CD14-positive monocyte (primary cell): ENCODE measurements around the gene LEKR1. TPM values are rescaled to one million over a fixed set of nuclear protein-coding genes. Genes with fewer than 3 reads are reported as not detected.
A peak's percentile ranks its signal among the peaks of the same experiment; 100 is the strongest.
"Not testable (repeated sequence)": the region's sequence is repeated elsewhere in the genome, so short reads cannot be mapped to it uniquely, and the experiment has no call there.

Experiments
- DNase-seq, 3 donors: peaks; one replicate each; pipeline ENCODE4 v3.0.0-alpha.2; 2011 to 2022
- H2AFZ ChIP-seq: 2 replicates; pipeline ENCODE4 v1.6.0; 2012; ENCODE audit warnings: mild to moderate bottlenecking, low read depth, low read length, inconsistent platforms; ENCODE audit not compliant: insufficient read depth, poor library complexity, severe bottlenecking
- H3K27ac ChIP-seq, 2 donors: 1 replicate in 1 of 2; 2 replicates in 1 of 2; pipeline ENCODE4 v1.5.1; 2012 to 2013; ENCODE audit warnings: low read length in 2 of 2, control low read depth in 1 of 2, inconsistent platforms in 1 of 2, low read depth in 1 of 2, mild to moderate bottlenecking in 1 of 2
- H3K27me3 ChIP-seq, 2 donors: one replicate each; pipeline versions ENCODE4 v1.6.0 to v1.6.1; 2011 to 2013; ENCODE audit warnings: low read length in 2 of 2; ENCODE audit not compliant: control insufficient read depth in 2 of 2, insufficient read depth in 2 of 2
- H3K36me3 ChIP-seq, 2 donors: replicated peaks in 1 of 2; 1 replicate in 1 of 2; 2 replicates in 1 of 2; pipeline versions ENCODE4 v1.5.1 to v1.6.1; 2012 to 2013; ENCODE audit warnings: low read length in 2 of 2, control low read depth in 1 of 2, inconsistent platforms in 1 of 2, mild to moderate bottlenecking in 1 of 2; ENCODE audit not compliant: insufficient read depth in 2 of 2, control insufficient read depth in 1 of 2
- H3K4me1 ChIP-seq, 2 donors: 1 replicate in 1 of 2; 2 replicates in 1 of 2; pipeline versions ENCODE4 v1.5.1 to v1.6.1; 2012 to 2013; ENCODE audit warnings: low read length in 2 of 2, control low read depth in 1 of 2, inconsistent platforms in 1 of 2, mild to moderate bottlenecking in 1 of 2, moderate library complexity in 1 of 2; ENCODE audit not compliant: insufficient read depth in 2 of 2, control insufficient read depth in 1 of 2
- H3K4me2 ChIP-seq: replicated peaks from 2 replicates; pipeline ENCODE3; 2012; ENCODE audit warnings: low read length, moderate library complexity, mild to moderate bottlenecking; ENCODE audit not compliant: poor library complexity, severe bottlenecking; ENCODE audit errors: extremely low read depth
- H3K4me3 ChIP-seq, 3 experiments: fragments of 200-600 bp in 1 of 3; sonication (generic) in 1 of 3; replicated peaks in 1 of 3; 1 replicate in 2 of 3; 2 replicates in 1 of 3; pipeline ENCODE4 v1.5.1; 2011 to 2013; ENCODE audit warnings: low read length in 3 of 3, mild to moderate bottlenecking in 3 of 3, control low read depth in 2 of 3, low read depth in 2 of 3, inconsistent platforms in 1 of 3, moderate library complexity in 1 of 3
- H3K79me2 ChIP-seq: 2 replicates; pipeline ENCODE4 v1.6.0; 2012; ENCODE audit warnings: mild to moderate bottlenecking, control low read depth, inconsistent platforms, low read length, moderate library complexity; ENCODE audit not compliant: insufficient read depth
- H3K9ac ChIP-seq: 2 replicates; pipeline ENCODE4 v1.6.0; 2017; ENCODE audit warnings: low read length, mild to moderate bottlenecking; ENCODE audit not compliant: insufficient read depth, poor library complexity, severe bottlenecking
- H3K9me3 ChIP-seq, 2 donors: replicated peaks in 1 of 2; 1 replicate in 1 of 2; 2 replicates in 1 of 2; pipeline versions ENCODE4 v1.5.1 to v1.6.1; 2012 to 2013; ENCODE audit warnings: low read length in 2 of 2, control low read depth in 1 of 2; ENCODE audit not compliant: control insufficient read depth in 1 of 2, insufficient read depth in 1 of 2
- H4K20me1 ChIP-seq: 2 replicates; pipeline ENCODE4 v1.6.0; 2012; ENCODE audit warnings: mild to moderate bottlenecking, low read length, control low read depth, moderate library complexity; ENCODE audit not compliant: insufficient read depth
- H3K27ac Mint-ChIP-seq, 7 donors: one replicate each; pipeline ENCODE4 v1.8.0; 2020; ENCODE audit warnings: mild to moderate bottlenecking in 7 of 7, mixed read lengths in 7 of 7, moderate library complexity in 6 of 7, inconsistent platforms in 2 of 7
- H3K27me3 Mint-ChIP-seq, 3 donors: one replicate each; pipeline ENCODE4 v1.8.0; 2021 to 2022; ENCODE audit warnings: low read depth in 3 of 3, mild to moderate bottlenecking in 3 of 3, mixed read lengths in 3 of 3, moderate library complexity in 3 of 3, inconsistent platforms in 1 of 3
- H3K36me3 Mint-ChIP-seq, 2 donors: one replicate each; pipeline ENCODE4 v1.8.0; 2020; ENCODE audit warnings: mixed read lengths in 2 of 2, inconsistent platforms in 1 of 2, mild to moderate bottlenecking in 1 of 2
- H3K4me1 Mint-ChIP-seq: one replicate; pipeline ENCODE4 v1.8.0; 2020; ENCODE audit warnings: mild to moderate bottlenecking, mixed read lengths
- H3K4me3 Mint-ChIP-seq, 2 donors: one replicate each; pipeline ENCODE4 v1.8.0; 2020; ENCODE audit warnings: mild to moderate bottlenecking in 2 of 2, mixed read lengths in 2 of 2, moderate library complexity in 1 of 2
- H3K9me3 Mint-ChIP-seq, 7 donors: one replicate each; pipeline ENCODE4 v1.8.0; 2020 to 2022; ENCODE audit warnings: mixed read lengths in 7 of 7, mild to moderate bottlenecking in 6 of 7, moderate library complexity in 6 of 7, inconsistent platforms in 2 of 7
- CTCF ChIP-seq: fragments of 200-600 bp; IDR thresholded peaks from one replicate; pipeline ENCODE4 v1.8.0; 2022; ENCODE audit warnings: antibody characterized with exemption, mild to moderate bottlenecking
- WGBS: methylation state at CpG from one replicate; pipeline ENCODE4 v1.1.5; 2013; ENCODE audit warnings: missing lambda C conversion rate; ENCODE audit not compliant: insufficient coverage; 5-methylcytosine and 5-hydroxymethylcytosine counted together
- intact Hi-C, 2 donors: fragments of 100-400 bp; cut with micrococcal nuclease; formaldehyde crosslinking; loops; one replicate each; pipeline versions ENCODE4 v1.15.0 to v1.15.1; 2023
- polyA plus RNA-seq, 3 donors: library from polyadenylated mRNA; depleted of rRNA in 1 of 3; unstranded in 2 of 3; stranded (reverse) in 1 of 3; fragments of 300-500 nt in 2 of 3; fragments of >200 nt in 1 of 3; fragmentation: Illumina TruSeq in 2 of 3; gene quantifications; 1 replicate in 2 of 3; 2 replicates in 1 of 3; pipeline ENCODE4 v1.2.3, GENCODE V29; 2012 to 2021

Gene LEKR1
- polyA plus RNA-seq, 3 donors, result 0.51 to 0.80 TPM; not detected in 1

GRCh38 chr3:156795890-156796481, 30.2 kb upstream of the LEKR1 start:
- peaks cover 10 to 18% of the 10 kb centered on the region in 2 donors for H3K4me1 ChIP-seq
- Mint-ChIP-seq H3K27me3 (peaks cover 0 to 2% (median 0%) of the 10 kb centered on the region in 3 donors), H3K4me1 (peaks cover 26% of the 10 kb centered on the region), H3K27ac (peak overlapping the region in 4 of 7 donors; percentile 12 to 53 (median 24)), H3K4me3 (peak overlapping the region in 1 of 2 donors; percentile 49), H3K36me3 (peaks cover 0 to 4% of the 10 kb centered on the region in 2 donors), H3K9me3 (peaks cover 4 to 12% (median 10%) of the 10 kb centered on the region in 7 donors)
- H3K36me3 ChIP-seq, result no peaks in the 10 kb centered on the region
- peak overlapping the region in 1 of 2 donors; percentile 30 for H3K27ac ChIP-seq
- no peaks in the 10 kb centered on the region for H4K20me1 ChIP-seq
- H2AFZ ChIP-seq, result no peak overlapping the region
- peak in 2 of 3 donors; percentile 68 to 74 for DNase-seq
- H3K79me2 ChIP-seq, result no peaks in the 10 kb centered on the region
- TF ChIP-seq CTCF, result no peak
- H3K9ac ChIP-seq, result no peak overlapping the region
- no peak overlapping the region for H3K4me3 ChIP-seq
- no peaks in the 10 kb centered on the region for H3K27me3 ChIP-seq
- peaks cover 0 to 5% of the 10 kb centered on the region in 2 donors for H3K9me3 ChIP-seq
- intact Hi-C loops, result no loop called here
- no peak overlapping the region for H3K4me2 ChIP-seq

DNA sequence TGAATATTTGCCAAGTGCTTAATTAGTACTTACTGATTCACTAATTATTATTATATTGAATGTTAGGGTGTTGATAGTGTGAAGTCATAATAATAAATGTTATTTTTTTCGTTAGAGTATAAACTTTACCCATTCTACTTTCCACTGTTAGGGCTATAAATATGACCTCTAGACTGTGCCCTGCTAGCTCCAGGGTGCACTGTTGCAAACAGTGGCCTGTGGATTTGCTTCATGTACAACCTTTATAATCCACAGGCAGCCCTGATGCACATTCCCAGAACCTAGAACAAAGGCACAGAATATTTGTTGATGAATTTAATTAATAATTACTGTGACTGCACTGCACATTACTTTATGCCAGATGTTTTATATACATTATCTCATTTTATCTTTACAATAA, 28.8 kb upstream of the LEKR1 start:
- no CpG with 5 or more reads among the region's 1 CpG for WGBS

DNA sequence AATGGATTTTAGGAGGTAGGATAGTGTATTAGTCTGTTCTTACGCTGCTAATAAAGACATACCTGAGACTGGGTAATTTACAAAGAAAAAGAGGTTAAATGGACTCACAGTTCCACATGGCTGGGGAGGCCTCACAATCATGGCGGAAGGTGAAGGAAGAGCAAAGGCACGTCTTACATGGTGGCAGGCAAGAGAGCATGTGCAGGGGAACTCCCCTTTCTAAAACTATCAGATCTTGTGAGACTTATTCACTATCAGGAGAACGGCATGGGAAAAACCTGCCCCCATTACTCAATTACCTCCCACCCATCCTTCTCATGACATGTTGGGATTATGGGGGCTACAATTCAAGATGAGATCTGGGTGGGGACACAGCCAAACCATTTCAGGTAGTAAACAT, 25.9 kb upstream of the LEKR1 start:
- not testable (repeated sequence) for H3K27ac Mint-ChIP-seq, H3K4me3 Mint-ChIP-seq
- 100% methylated on average over 1 of the region's 4 CpGs for WGBS

More for the DNA sequence above, 28.8 kb upstream of the LEKR1 start:
- Histone ChIP-seq H3K27ac (no peak overlapping the region), H3K9ac (no peak overlapping the region), H3K4me1 (peaks cover 0 to 8% of the 10 kb centered on the region in 2 donors), H3K79me2 (no peaks in the 10 kb centered on the region), H2AFZ (no peak overlapping the region), H3K27me3 (no peaks in the 10 kb centered on the region), H4K20me1 (no peaks in the 10 kb centered on the region), H3K4me3 (no peak overlapping the region), H3K36me3 (no peaks in the 10 kb centered on the region), H3K4me2 (no peak overlapping the region), H3K9me3 (peaks cover 0 to 7% of the 10 kb centered on the region in 2 donors)
- no peak for DNase-seq
- H3K4me3 Mint-ChIP-seq, result no peak overlapping the region
- peaks cover 4 to 13% (median 11%) of the 10 kb centered on the region in 7 donors for H3K9me3 Mint-ChIP-seq
- no peak overlapping the region for H3K27ac Mint-ChIP-seq
- peaks cover 0 to 2% (median 0%) of the 10 kb centered on the region in 3 donors for H3K27me3 Mint-ChIP-seq
- peaks cover 15% of the 10 kb centered on the region for H3K4me1 Mint-ChIP-seq
- no peak for TF ChIP-seq CTCF
- H3K36me3 Mint-ChIP-seq, result peaks cover 0 to 4% of the 10 kb centered on the region in 2 donors
- intact Hi-C loops, result no loop called here

More for the DNA sequence above, 25.9 kb upstream of the LEKR1 start:
- H3K79me2 ChIP-seq, H3K4me1 ChIP-seq, H3K36me3 ChIP-seq, intact Hi-C loops, H3K27me3 Mint-ChIP-seq, DNase-seq, H3K9ac ChIP-seq, H3K27me3 ChIP-seq, H3K36me3 Mint-ChIP-seq, H3K4me1 Mint-ChIP-seq, H4K20me1 ChIP-seq, H2AFZ ChIP-seq, H3K4me2 ChIP-seq, H3K27ac ChIP-seq, H3K9me3 ChIP-seq, H3K4me3 ChIP-seq: not testable (repeated sequence)
- peaks cover 4 to 14% (median 11%) of the 10 kb centered on the region in 7 donors for H3K9me3 Mint-ChIP-seq
